T-helper 2 cell (primary cell): ENCODE results near the gene MYO1D.
"Not testable (repeated sequence)": the region's sequence is repeated elsewhere in the genome, so short reads cannot be mapped to it uniquely, and the experiment has no call there.

Experiments used
- DNase-seq, 5 experiments: peaks; one replicate each; pipeline versions ENCODE4 v3.0.0 to v3.0.0-alpha.2; 2012 to 2022

The MYO1D gene

DNA sequence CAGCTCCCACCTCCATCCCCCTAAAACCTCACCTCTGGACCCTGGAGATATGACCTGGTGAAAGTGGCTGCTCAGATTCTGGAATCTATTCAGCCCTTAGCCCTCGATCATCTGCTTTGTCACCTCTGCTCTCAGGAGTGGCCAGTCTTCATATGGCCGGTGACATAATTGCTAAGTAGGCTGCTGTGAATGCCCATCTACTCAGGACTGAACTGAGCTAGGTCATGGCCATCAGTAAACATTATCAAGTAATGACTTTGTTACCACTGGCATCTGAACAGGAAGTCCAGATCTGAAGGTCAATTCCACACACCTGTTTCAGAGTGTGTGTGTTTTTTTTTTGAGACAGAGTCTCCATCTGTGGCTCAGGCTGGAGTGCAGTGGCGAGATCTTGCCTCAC is 311.5 kb downstream of the MYO1D start:
- no peak for DNase-seq

DNA sequence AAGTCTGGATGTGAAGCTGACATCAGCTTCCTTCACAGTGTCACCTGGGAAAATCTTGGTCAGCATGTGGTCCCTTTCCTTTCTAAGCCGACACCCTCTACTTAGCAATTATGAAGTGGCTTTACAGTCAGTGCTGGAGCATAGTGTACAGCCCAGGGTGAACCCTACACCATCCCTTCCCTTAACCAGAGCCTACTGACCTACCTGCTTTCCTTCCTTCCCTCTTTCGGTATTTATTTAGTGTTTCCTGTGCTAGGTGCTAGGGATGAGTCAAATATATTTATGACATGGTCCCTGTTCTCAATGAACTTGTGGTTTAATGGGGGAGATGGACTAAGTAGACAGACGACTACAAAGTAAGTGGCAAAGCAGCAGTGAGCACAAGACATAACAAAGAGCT is 312.6 kb downstream of the MYO1D start:
- DNase-seq, result no peak

DNA sequence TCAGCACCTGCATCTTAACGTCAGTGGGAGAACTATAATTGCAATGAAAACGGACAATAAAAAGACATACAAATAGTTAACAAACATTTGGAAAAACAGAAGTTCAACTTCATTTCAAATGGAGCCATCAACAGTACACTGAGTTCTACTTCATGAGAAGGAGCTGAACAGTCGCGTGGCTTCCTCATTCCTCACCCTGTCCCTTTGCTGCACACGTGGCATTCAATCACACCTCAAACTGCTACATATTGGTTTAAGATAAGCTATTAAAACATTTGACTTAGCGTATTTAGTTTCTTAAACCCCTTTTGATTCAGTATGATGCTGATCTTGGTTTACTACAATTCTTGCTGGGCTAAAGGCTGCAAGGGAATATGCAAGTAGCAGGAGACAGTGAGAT is 313.3 kb downstream of the MYO1D start:
- DNase-seq, result no peak

DNA sequence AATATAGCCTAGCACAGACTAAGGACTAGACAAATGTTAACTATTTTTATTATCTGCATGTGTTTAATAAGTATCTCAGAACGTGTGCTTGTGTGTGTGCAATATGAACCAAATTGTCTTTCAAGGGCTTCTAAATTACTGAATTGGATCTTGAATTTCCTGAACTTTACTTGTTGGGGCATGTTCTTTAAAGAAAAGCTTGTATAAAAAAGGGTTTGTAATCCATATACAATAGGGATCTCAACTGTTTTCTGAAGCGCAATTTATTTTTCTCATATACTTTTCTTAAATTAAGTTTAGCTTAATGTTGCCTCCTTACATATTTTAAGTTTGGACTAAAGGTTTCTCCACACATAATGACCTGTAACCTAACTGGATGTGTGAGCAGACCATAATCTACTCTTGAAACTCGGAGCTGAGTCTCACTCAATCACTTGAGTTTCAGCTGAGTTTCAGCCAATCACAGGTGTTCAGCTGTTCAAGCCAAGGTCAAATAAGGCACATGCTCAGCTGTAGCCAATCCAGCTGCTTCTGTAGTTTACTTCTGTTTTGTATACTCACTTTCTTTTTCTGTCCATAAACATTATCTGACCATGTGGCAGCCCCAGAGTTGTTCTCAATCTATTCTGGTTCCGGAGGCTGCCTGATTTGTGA is 317.8 kb downstream of the MYO1D start:
- DNase-seq, result peak in 1 of 5 experiments; percentile 14

DNA sequence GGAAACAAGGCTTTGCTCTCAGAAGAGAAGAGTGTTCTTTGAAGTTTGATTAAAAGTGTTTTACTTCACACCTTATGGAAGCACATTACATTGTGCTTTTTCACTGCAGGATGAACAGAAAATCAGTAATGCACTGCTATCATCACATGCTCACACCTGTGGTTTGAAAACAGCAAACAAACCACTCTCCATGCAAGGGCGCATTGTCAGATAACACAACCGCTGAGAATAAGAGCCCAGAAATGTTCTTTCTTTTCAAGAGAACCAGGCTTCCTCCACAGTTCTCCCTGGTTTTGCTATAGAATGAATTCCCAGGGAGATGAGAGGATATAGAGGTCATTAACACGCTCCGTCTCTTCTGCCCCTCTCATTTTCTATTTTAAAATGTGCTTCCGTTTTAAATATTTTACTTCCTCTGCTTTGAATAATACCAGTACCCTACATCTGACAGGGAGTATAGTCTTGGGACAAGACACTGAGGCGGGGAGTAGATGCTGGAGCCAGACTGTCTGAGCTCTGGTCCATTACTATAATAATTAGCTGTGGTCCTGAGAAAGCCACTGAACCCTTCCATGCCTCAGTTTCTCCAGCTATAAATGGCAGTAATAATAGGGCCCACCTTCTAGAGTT is 318.5 kb downstream of the MYO1D start:
- DNase-seq, result peak in 1 of 5 experiments; percentile 49

DNA sequence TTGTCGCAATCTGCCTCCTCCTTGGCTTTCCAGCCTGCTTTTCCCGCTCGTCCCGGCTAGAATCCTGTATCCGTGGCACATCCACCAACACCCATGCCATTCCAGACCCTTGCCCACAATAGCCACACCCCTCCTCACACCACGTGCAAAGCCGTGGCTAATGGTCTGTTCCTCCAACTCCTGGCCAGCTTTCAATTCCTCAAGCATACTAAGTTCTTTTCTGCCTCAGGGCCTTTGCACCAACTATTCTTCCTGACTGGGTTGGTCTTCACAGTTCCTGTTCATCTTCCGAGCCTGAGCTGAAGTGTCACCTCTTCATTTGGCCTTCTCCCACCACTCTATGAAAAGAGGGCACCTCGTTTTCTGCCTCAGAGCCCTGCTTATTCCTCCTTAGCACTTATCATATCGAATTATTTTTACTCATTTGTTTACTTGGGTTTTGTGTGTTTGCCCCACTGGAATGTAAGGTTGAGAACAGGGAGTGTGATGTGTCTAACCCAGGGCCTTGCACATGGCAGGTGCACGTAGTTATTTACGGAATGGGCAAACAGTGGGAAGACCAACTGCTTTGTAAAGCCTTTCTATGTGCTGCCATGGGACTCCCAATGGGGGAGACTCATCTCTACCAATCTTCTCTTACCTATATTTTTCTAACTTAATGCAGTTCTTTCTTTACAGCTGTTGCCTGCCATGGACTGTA is 321.2 kb downstream of the MYO1D start:
- no peak for DNase-seq

DNA sequence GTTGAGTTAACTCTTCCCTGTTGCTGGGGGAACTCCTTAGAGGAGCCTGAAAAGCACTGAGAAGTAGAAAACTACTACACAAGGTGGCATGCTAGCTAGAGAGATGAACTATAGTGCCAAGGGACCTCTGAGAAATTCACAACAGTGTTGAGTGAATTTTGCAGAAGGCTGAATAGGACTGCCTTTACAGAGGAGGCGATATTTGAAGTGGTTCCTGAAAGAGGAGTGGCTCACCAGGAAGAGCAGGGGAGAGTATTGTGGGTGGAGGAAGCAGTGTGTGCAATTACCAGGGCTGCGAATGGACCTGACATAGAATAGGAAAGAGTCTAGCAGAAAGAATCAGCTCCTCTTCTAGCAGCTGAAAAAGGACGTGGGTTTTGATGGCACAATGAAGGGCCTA is 323.8 kb downstream of the MYO1D start:
- DNase-seq, result no peak

DNA sequence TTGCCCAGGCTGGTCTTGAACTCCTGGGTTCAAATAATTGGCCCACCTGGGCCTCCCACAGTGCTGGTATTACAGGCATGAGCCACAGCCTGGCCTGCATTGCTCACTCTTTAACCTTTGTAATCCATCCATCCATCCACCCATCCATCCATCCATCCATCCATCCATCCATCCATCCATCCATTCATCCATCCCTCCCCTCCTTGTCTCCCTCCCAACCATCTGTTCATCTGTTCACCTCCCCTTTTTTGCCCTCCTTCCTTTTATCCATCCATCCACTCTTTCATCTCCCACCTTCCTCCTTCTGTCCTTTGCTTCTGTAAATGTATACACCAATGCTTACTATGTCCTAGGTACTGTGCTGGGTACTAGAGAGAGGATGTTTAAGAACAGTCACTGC is 324.6 kb downstream of the MYO1D start:
- DNase-seq, result no peak

DNA sequence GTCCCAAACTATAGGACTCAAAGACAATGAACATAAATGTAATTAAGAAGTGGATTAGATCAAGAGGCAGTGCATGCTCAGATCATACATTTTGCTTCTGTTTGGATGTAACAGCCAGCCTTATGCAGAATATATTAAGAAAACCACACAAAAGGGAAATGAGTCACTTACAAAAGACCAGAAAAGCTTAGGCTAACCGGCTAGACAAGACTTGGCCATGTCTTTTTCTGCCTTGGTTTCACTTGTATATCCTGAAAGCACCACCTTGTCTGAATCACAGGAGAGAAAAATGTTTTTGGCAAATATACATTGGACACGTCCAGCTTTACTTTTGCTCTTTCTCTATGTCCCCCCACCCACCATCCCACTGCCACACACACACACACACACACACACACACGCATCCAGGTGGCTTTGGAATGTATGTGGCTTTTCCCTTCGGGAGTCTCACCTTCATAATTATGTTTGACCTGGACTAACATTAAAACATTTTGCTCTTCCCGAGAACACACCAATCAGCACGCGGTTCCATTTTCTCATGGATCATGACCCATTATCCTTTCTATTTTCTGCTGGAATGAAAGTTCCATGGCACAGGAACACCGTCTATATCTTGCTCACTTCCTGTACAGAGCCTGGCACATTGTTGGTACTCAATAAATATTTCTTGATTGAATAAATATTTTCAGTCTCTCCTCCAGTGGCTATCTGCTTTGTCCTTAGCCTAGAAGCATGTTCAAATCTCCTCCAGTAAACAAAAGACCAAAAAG is 325.6 kb downstream of the MYO1D start:
- DNase-seq, result peak in 1 of 5 experiments; percentile 80

DNA sequence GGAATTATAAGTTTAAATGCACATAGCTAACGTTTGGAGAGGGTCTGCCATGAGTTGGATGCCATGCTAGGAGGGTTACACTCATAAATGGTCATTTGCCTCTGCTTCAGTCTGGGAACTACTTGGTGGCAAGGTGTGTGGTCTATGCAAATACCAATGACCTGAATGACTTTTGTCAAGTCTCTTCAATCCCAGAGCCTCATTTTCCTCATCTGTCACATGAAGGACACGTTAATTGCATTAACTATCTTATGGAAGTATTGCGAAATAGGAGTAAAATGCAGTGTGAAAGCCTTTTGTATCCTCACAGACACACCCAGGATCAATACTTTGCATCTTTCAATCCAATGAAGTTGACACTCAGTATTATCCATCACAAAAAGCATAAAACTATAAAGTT is 327.4 kb downstream of the MYO1D start:
- DNase-seq, result no peak

DNA sequence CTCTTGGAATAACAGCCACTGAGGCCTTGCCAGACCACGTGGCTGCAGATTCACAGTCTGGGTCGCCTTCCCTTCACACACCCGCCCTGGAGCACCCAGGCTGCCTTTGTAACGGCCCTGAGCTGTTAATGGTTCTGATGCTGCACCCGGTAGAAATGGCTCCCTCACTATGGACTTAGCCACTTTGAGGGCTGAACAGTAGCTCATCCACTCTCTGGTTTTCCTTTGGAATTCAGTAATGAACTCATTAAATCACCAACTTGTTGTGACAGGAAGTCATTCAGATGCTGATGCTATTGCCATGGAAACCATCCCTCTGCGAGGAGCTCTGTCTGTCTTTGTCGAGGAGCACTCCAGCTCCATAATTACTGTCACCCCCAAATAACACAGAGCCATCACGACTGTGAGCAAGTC is 330.9 kb downstream of the MYO1D start:
- DNase-seq, result no peak

DNA sequence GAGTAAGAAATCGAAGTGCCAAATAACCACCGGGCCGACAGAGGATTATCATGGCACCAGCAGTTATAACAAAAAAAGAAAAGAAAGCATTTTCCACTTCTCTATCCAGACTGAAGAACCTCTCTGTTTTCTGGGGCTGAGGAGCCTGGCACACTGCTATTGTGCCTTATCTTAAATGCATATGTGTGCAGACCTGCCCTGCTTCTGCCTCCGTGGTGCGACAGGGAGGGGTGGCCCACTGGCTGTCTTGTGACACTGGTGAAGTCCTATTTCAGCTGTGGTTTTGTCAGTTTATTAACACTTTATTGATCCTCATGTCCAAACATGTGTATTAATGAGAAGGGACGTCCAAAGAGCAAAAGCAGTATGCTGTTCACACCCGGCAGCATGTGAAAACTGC is 334.7 kb downstream of the MYO1D start:
- DNase-seq, result no peak

DNA sequence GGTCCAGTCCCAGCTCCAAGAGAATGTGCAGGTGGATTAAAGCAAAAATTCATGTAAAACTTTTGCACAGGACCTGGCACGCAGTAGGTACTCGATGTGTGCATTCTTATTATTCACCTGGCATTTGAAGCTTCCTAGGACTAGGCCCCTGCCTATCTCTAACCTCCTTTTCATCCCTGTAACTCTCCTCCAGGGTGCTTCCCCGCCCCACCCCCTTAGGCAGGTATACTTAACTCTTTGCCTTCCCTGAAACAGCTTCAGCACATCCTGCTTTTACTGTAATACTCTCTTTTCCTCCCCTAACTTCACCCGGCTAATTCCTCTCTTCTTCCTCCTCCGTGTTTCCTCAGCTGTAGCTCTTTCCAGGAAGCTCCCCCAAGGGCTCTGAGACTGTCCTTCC is 335.3 kb downstream of the MYO1D start:
- no peak for DNase-seq

DNA sequence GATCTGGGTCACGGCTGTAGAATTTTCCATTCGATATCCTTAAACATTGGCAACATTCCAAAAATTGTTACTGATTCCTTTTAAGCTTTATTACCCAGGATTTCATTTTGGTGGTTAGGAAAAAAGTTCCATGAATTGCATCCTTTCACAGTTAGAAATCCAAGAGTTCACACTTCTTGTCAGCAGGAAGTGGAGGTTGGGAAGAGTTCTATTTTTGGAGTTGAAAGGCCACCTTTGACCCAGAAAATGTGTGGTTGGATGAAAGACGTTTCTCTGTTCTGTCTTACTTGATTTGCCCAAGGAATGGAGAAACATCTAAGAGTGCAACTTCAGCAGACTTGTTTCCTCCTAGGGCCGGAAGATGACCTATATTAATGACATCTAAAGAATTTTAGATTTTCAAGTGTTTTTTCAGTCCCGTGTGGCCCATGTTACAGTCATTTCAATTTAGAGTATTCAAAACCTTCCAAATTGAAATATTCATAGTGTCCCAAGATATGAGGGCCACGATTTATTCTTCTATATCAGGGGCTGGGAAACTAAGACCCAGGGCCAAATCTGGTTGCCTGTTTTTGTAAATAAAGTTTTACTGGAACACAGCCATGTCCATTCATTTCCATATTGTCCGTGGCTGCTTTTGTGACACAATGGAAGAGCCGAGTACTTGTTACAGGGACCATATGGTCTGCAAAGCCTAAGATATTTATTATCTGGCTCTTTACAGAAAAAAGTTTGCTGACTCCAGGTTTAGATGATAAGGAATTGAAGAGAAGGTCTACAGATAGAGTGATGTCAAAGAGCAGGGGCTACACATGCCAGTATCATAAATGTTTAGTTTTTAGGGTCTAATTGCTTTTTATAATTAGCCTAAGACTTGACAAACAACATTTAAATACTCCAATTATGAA is 339.9 kb downstream of the MYO1D start:
- DNase-seq, result no peak

DNA sequence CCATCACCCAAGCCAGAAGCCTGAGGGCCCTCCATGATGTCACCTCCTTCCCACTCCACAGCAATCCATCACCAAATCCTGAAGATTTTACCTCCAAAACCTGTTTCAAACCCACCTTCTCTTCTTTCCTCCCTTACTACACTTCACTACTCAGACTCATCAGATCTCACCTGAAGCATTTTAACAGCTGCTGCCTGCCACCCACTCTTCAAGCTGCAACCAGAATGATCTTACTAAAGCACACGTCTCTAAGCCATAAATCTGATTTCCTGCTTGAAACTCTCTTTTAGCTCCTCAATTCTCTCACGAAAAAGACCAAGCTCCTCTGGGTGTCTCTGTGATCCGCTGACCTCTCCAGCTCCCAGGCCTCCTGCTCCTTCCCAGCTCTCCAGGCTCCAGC is 343.6 kb downstream of the MYO1D start:
- DNase-seq, result no peak

DNA sequence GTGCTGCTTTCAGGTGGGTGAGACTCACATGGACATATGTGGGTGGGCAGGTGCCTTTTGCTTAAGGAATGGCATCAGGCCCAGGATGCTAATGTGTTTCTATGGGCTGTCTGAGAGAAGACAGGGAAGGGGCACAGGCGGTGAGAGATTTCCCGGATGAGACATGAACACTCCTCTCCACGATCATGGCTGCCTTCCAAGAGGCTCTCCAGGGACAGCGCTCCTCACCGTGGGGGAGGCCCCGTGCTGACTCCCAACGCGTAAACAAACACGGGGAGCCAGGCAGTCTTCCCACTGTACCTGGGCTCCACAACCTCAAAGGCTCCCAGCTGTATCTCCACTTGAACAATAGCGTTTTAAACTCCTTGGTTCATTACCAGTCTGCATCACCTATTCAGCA is 347.3 kb downstream of the MYO1D start:
- no peak for DNase-seq

DNA sequence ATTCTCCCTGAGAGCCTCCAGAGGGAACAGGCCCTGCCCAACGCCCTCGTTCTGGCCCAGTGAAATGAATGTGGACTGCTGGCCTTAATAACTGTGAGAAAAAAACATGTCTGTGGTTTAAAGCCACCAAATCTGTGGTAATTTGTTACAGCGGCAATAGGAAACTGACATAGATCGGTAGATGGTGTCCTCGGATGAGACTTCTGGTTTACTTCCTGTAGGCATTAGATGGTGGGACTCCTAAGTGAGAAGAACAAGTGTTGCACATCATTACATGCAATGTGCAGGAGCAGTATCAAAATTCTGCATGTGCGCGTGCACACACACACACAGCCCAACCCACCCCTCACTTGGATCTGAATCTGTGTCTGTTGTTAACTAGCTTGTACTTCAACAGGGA is 348.1 kb downstream of the MYO1D start:
- DNase-seq, result peak in 1 of 5 experiments; percentile 49

DNA sequence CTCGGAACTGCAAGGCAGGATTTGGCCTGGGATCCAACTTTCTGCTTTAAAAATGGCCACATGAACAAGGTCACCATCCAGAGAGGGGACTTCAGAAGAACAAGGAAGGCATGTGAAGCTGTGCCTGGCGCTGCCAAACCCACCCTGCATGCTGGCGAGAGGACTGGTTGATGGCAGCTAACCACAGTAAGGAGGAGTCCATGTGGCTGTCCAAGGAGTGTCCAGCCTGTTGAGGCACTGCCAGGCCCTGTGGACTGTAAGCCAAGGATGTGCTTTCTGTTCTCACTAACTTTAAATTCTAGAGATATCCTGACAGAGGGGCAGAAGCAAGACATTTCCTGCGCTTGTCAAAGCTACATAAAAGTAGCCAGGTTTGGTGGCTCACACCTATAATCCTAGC is 349.8 kb downstream of the MYO1D start:
- DNase-seq, result no peak

DNA sequence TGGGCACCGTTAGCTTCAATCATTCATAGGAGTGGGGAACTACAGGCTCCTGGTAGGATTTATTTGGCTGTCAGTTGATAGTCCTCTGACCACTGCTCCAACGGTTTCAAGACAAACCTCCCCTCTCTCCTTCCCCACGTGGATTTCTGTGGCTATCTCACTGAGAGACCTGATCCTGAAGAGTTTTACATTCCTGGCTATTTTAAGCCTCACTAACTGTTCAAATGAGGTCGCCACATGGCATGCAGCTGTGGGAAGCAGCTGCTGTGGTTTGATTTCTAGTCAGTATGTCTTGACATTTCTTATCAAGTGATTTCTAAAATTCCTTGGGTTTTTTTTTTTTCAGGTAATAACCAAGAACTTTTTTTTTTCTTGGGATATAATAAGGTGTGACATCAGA is 351.8 kb downstream of the MYO1D start:
- DNase-seq, result no peak

DNA sequence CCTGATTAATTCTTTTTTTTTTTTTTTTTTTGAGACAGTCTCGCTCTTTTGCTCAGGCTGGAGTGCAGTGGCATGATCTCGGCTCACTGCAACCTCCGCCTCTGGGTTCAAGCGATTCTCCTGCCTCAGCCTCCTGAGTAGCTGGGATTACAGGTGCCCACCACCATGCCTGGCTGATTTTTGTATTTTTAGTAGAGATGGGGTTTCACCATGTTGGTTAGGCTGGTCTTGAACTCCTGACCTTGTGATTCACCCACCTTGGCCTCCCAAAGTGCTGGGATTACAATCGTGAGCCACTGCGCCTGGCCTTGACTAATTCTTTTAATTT is 352.4 kb downstream of the MYO1D start:
- DNase-seq, result not testable (repeated sequence)

DNA sequence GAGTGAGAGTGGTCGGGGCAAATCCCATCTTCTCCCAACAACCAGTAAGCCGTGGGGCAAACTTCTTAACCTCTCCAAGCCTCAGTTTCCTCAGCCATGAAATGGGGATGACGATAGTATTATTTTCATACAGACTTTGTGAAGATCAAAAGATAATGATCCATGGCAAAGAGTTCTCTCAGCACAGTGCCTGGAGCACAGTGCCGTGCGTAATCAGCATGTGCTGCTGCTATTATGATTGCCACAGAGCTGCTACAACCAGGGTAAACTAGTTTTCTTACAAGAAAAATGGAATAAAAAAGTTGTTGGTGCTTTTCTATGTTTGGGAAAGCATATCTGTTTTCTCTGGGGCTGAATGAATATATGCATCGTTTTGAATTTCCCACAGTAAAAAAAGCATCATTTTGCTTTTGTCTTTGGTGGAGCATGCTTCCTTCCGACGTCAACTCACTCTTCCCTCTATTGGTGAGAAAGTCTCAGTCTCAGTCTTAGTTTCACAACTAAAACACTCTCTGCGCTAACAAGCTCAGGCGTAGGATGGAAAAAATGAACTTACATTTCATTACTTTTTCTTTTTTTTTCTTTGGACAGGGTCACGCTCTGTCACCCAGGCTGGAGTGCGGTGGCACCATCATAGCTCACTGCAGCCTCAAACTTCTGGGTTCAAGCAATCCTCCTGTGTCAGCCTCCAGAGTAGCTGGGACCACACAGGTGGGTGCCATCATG is 352.9 kb downstream of the MYO1D start:
- peak in 2 of 5 experiments; percentile 9 to 77 for DNase-seq
